Measurements from ENCODE around the gene ADNP.
A peak's percentile ranks its signal among the peaks of the same experiment; 100 is the strongest.
"Not testable (repeated sequence)": the region's sequence is repeated elsewhere in the genome, so short reads cannot be mapped to it uniquely, and the experiment has no call there.

ADNP gene

GRCh38 chr20:50931306-50932015 is at the start of gene ADNP:
Gene ADNP, minus strand, starts transcription at chr20:50931437. Its CDS starts 27,441 bp downstream, at chr20:50903996.
- H3K27me3 ChIP-seq (ENCODE audit: control insufficient read depth in 5 of 5, insufficient read depth in 4 of 5, low read length in 5 of 5): no peaks in the 10 kb centered on the region
- H3K4me1 ChIP-seq (ENCODE audit: control insufficient read depth in 5 of 5, insufficient read depth in 5 of 5, low read length in 5 of 5): peaks cover 4 to 32% (median 26%) of the 10 kb centered on the region in 5 donors
- no peaks in the 10 kb centered on the region for H3K9me3 ChIP-seq (ENCODE audit: control insufficient read depth in 5 of 5, low read length in 5 of 5)
- H3K4me3 ChIP-seq (ENCODE audit: low read depth in 1 of 5, low read length in 5 of 5): peak within 1 kb of the TSS; percentile 65 to 86 (median 84)
- H3K36me3 ChIP-seq (ENCODE audit: control insufficient read depth in 5 of 5, insufficient read depth in 5 of 5, low read length in 5 of 5): peaks cover 17 to 29% (median 25%) of the 10 kb centered on the region in 5 donors
- H3K9ac ChIP-seq (ENCODE audit: low read length in 5 of 5): peak within 1 kb of the TSS; percentile 76 to 98 (median 85)
- peak within 1 kb of the TSS; percentile 97 for H3K27ac ChIP-seq (ENCODE audit: low read depth, low read length)

GRCh38 chr20:50980071-50980681 is 48.9 kb upstream of the ADNP start:
- peaks cover 11 to 31% (median 18%) of the 10 kb centered on the region in 5 donors for H3K27me3 ChIP-seq (ENCODE audit: control insufficient read depth in 5 of 5, insufficient read depth in 4 of 5, low read length in 5 of 5)
- H3K36me3 ChIP-seq (ENCODE audit: control insufficient read depth in 5 of 5, insufficient read depth in 5 of 5, low read length in 5 of 5): no peaks in the 10 kb centered on the region
- H3K9me3 ChIP-seq (ENCODE audit: control insufficient read depth in 5 of 5, low read length in 5 of 5): no peaks in the 10 kb centered on the region
- H3K27ac ChIP-seq (ENCODE audit: low read depth, low read length): no peak overlapping the region
- H3K9ac ChIP-seq (ENCODE audit: low read length in 5 of 5): no peak overlapping the region
- no peak overlapping the region for H3K4me3 ChIP-seq (ENCODE audit: low read depth in 1 of 5, low read length in 5 of 5)
- peaks cover 0 to 8% (median 0%) of the 10 kb centered on the region in 5 donors for H3K4me1 ChIP-seq (ENCODE audit: control insufficient read depth in 5 of 5, insufficient read depth in 5 of 5, low read length in 5 of 5)

GRCh38 chr20:50978533-50978932 is 47.3 kb upstream of the ADNP start:
- not testable (repeated sequence) for H3K4me1 ChIP-seq (ENCODE audit: control insufficient read depth in 5 of 5, insufficient read depth in 5 of 5, low read length in 5 of 5); H3K4me3 ChIP-seq (ENCODE audit: low read depth in 1 of 5, low read length in 5 of 5); H3K9me3 ChIP-seq (ENCODE audit: control insufficient read depth in 5 of 5, low read length in 5 of 5); H3K36me3 ChIP-seq (ENCODE audit: control insufficient read depth in 5 of 5, insufficient read depth in 5 of 5, low read length in 5 of 5); H3K9ac ChIP-seq (ENCODE audit: low read length in 5 of 5); H3K27ac ChIP-seq (ENCODE audit: low read depth, low read length)
- peaks cover 8 to 25% (median 19%) of the 10 kb centered on the region in 5 donors for H3K27me3 ChIP-seq (ENCODE audit: control insufficient read depth in 5 of 5, insufficient read depth in 4 of 5, low read length in 5 of 5)

- Histone ChIP-seq H3K4me1 (ENCODE audit: control insufficient read depth in 5 of 5, insufficient read depth in 5 of 5, low read length in 5 of 5) (peaks cover 0 to 8% (median 0%) of the 10 kb centered on the region in 5 donors), H3K27ac (ENCODE audit: low read depth, low read length) (no peak overlapping the region), H3K36me3 (ENCODE audit: control insufficient read depth in 5 of 5, insufficient read depth in 5 of 5, low read length in 5 of 5) (no peaks in the 10 kb centered on the region), H3K9ac (ENCODE audit: low read length in 5 of 5) (no peak overlapping the region), H3K9me3 (ENCODE audit: control insufficient read depth in 5 of 5, low read length in 5 of 5) (no peaks in the 10 kb centered on the region), H3K4me3 (ENCODE audit: low read depth in 1 of 5, low read length in 5 of 5) (no peak overlapping the region), H3K27me3 (ENCODE audit: control insufficient read depth in 5 of 5, insufficient read depth in 4 of 5, low read length in 5 of 5) (peaks cover 8 to 25% (median 19%) of the 10 kb centered on the region in 5 donors)
Observed at GRCh38 chr20:50977066-50978021, 46.1 kb upstream of the ADNP start.

- no peak overlapping the region for H3K4me3 ChIP-seq (ENCODE audit: low read depth in 1 of 5, low read length in 5 of 5)
- H3K27me3 ChIP-seq (ENCODE audit: control insufficient read depth in 5 of 5, insufficient read depth in 4 of 5, low read length in 5 of 5): peaks cover 4 to 18% (median 15%) of the 10 kb centered on the region in 5 donors
- no peak overlapping the region for H3K27ac ChIP-seq (ENCODE audit: low read depth, low read length)
- no peaks in the 10 kb centered on the region for H3K9me3 ChIP-seq (ENCODE audit: control insufficient read depth in 5 of 5, low read length in 5 of 5)
- no peak overlapping the region for H3K9ac ChIP-seq (ENCODE audit: low read length in 5 of 5)
- peaks cover 0 to 2% (median 0%) of the 10 kb centered on the region in 5 donors for H3K4me1 ChIP-seq (ENCODE audit: control insufficient read depth in 5 of 5, insufficient read depth in 5 of 5, low read length in 5 of 5)
- H3K36me3 ChIP-seq (ENCODE audit: control insufficient read depth in 5 of 5, insufficient read depth in 5 of 5, low read length in 5 of 5): no peaks in the 10 kb centered on the region
Observed at GRCh38 chr20:50975701-50976330, 44.6 kb upstream of the ADNP start.

- Histone ChIP-seq H3K9ac (ENCODE audit: low read length in 5 of 5) (no peak overlapping the region), H3K36me3 (ENCODE audit: control insufficient read depth in 5 of 5, insufficient read depth in 5 of 5, low read length in 5 of 5) (no peaks in the 10 kb centered on the region), H3K27me3 (ENCODE audit: control insufficient read depth in 5 of 5, insufficient read depth in 4 of 5, low read length in 5 of 5) (peaks cover 0 to 6% (median 0%) of the 10 kb centered on the region in 5 donors), H3K9me3 (ENCODE audit: control insufficient read depth in 5 of 5, low read length in 5 of 5) (no peaks in the 10 kb centered on the region), H3K27ac (ENCODE audit: low read depth, low read length) (no peak overlapping the region), H3K4me3 (ENCODE audit: low read depth in 1 of 5, low read length in 5 of 5) (no peak overlapping the region), H3K4me1 (ENCODE audit: control insufficient read depth in 5 of 5, insufficient read depth in 5 of 5, low read length in 5 of 5) (no peaks in the 10 kb centered on the region)
Observed at GRCh38 chr20:50969912-50970311, 38.7 kb upstream of the ADNP start.

GRCh38 chr20:50969435-50969834 is 38.2 kb upstream of the ADNP start:
- Histone ChIP-seq H3K27me3 (ENCODE audit: control insufficient read depth in 5 of 5, insufficient read depth in 4 of 5, low read length in 5 of 5) (peaks cover 0 to 6% (median 0%) of the 10 kb centered on the region in 5 donors), H3K4me3 (ENCODE audit: low read depth in 1 of 5, low read length in 5 of 5) (no peak overlapping the region), H3K27ac (ENCODE audit: low read depth, low read length) (no peak overlapping the region), H3K36me3 (ENCODE audit: control insufficient read depth in 5 of 5, insufficient read depth in 5 of 5, low read length in 5 of 5) (no peaks in the 10 kb centered on the region), H3K9me3 (ENCODE audit: control insufficient read depth in 5 of 5, low read length in 5 of 5) (no peaks in the 10 kb centered on the region), H3K4me1 (ENCODE audit: control insufficient read depth in 5 of 5, insufficient read depth in 5 of 5, low read length in 5 of 5) (no peaks in the 10 kb centered on the region), H3K9ac (ENCODE audit: low read length in 5 of 5) (no peak overlapping the region)

- Histone ChIP-seq H3K9ac (ENCODE audit: low read length in 5 of 5) (no peak overlapping the region), H3K9me3 (ENCODE audit: control insufficient read depth in 5 of 5, low read length in 5 of 5) (no peaks in the 10 kb centered on the region), H3K27ac (ENCODE audit: low read depth, low read length) (no peak overlapping the region), H3K27me3 (ENCODE audit: control insufficient read depth in 5 of 5, insufficient read depth in 4 of 5, low read length in 5 of 5) (peaks cover 0 to 6% (median 0%) of the 10 kb centered on the region in 5 donors), H3K36me3 (ENCODE audit: control insufficient read depth in 5 of 5, insufficient read depth in 5 of 5, low read length in 5 of 5) (no peaks in the 10 kb centered on the region), H3K4me3 (ENCODE audit: low read depth in 1 of 5, low read length in 5 of 5) (no peak overlapping the region), H3K4me1 (ENCODE audit: control insufficient read depth in 5 of 5, insufficient read depth in 5 of 5, low read length in 5 of 5) (no peaks in the 10 kb centered on the region)
Observed at GRCh38 chr20:50968289-50968688, 37.1 kb upstream of the ADNP start.

- Histone ChIP-seq H3K4me1 (ENCODE audit: control insufficient read depth in 5 of 5, insufficient read depth in 5 of 5, low read length in 5 of 5) (no peaks in the 10 kb centered on the region), H3K9me3 (ENCODE audit: control insufficient read depth in 5 of 5, low read length in 5 of 5) (no peaks in the 10 kb centered on the region), H3K9ac (ENCODE audit: low read length in 5 of 5) (no peak overlapping the region), H3K4me3 (ENCODE audit: low read depth in 1 of 5, low read length in 5 of 5) (no peak overlapping the region), H3K36me3 (ENCODE audit: control insufficient read depth in 5 of 5, insufficient read depth in 5 of 5, low read length in 5 of 5) (no peaks in the 10 kb centered on the region), H3K27me3 (ENCODE audit: control insufficient read depth in 5 of 5, insufficient read depth in 4 of 5, low read length in 5 of 5) (peaks cover 0 to 6% (median 0%) of the 10 kb centered on the region in 5 donors), H3K27ac (ENCODE audit: low read depth, low read length) (no peak overlapping the region)
Observed at GRCh38 chr20:50967586-50967985, 36.3 kb upstream of the ADNP start.
